Measurements from ENCODE around the gene RAD51D.
A peak's percentile ranks its signal among the peaks of the same experiment; 100 is the strongest.
"Not testable (repeated sequence)": the region's sequence is repeated elsewhere in the genome, so short reads cannot be mapped to it uniquely, and the experiment has no call there.

RAD51D gene
- total RNA-seq = 10.6 to 31.2 (median 20.1) reads per million in 4 donors

GRCh38 chr17:35119370-35120165, at the start of gene RAD51D:
Gene RAD51D, minus strand, starts transcription at chr17:35119860. Its CDS starts 247 bp downstream, at chr17:35119613.
- DNase-seq = peak; percentile 62 to 80 (median 69)

GRCh38 chr17:35167666-35168065, 48.0 kb upstream of the RAD51D start:
- no peak for DNase-seq

DNA sequence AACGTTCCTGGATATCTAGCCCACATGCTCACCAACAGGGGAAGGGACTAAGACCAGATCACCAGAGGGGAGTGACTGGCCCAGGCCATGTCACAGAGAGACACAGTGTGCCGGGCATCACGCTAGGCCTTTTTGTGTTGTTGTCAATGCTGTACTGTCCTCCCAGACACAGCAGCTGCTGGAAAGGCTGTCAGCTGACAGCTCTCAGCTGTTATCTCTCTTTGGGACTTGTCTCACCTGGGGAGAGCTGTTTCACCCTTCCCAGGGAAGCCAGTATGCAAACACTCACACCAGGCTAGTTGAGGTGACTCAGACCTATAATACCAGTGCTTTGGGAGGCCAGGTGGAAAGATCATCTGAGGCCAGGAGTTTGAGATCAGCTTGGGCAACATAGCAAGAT, 47.4 kb upstream of the RAD51D start:
- DNase-seq = no peak

DNA sequence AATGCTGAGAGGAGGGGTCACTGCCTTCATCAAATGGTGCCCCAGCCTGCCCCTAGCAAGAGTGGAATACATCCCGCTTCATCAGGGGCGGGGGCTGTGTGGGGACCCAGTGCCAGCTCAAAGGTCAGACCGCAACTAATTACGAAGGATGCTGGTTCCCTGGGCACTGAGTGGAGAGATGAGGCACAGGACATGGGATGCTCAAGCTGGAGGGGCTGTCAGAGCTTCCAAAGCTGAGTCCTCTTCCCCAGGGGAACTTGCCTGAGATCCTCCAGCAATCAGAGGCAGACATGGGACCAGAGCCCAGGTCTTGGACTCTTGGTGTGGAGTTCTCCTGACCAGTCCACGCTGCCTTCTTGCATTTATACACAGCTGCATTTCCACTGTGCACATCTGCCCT, 46.9 kb upstream of the RAD51D start:
- no peak for DNase-seq

DNA sequence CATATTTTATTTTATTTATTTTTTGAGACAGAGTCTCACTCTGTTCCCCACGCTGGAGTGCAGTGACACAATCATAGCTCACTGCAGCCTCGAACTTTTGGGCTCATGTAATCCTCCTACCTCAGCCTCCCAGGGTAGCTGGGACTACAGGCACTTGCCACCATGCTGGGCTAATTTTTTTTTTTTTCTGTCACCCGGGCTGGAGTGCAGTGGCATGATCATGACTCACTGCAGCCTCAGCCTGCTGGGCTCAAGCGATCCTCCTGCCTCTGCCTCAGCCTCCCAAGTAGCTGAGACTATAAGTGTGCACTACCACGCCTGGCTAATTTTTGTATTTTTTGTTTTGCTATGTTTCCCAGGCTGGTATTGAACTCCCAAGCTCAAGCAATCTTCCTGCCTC, 45.1 kb upstream of the RAD51D start:
- no peak for DNase-seq

- DNase-seq = no peak
Observed at GRCh38 chr17:35163886-35164285, 44.2 kb upstream of the RAD51D start.

GRCh38 chr17:35162755-35163154, 43.1 kb upstream of the RAD51D start:
- DNase-seq = no peak

DNA sequence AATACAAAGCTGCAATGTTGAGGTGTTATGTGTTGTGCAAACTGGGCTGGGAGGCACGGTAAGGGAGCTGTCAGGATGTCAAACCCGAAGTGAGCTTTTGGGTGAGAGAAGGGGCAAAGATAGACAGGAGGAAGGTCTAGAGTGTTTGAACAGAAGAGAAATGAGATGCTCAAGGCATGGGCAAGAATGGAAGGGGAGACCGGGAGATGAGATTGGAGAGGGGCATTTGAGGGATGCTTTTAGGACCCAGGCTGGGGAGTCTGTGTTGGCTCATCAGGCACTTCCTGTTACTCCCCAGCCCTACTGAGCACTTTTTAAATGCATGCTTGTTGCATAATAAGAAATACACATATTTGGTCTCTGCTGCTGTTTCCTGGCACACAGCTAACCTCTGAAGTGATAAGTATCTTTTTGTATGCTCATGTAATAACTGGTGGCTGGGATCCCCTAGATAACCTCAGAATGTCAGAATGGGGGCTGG, 41.7 kb upstream of the RAD51D start:
- peak in 2 of 5 donors; percentile 6 to 69 for DNase-seq

DNA sequence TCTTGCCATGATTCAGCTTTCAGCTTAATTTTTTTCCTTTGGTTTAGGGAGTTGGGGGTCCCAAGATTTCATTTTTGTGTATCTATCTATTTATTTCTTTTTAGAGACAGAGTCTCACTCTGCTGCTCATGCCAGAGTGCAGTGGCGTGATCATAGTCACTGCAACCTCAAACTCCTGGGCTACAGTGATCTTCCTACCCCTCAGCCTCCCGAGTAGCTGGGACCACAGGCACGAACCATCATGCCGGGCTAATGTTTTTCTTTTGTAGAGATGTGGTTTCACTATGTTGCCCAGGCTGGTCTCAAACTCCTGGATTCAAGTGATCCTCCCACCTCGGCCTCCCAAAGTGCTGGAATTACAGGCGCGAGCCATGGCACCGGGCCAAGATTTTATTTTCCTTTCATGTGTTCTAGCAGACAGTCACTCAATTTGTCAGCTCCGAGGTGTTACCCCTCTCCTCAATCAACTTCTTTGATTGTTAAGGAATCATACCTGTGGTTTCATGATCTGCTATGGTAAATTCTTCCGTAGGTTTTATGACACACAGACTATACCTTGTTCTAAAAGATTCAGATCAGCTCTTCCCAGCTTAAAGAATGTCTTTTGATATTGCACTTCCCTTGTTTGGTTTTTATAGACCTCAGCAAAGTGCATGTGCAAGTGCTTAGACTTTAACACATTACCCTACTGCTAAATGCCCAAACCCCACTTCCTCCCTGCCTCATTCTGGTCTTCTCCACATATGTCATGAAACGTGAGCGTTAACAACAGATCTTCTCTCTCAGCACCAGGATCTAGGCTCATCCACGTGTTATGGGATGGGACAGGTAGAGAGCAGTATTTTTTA, 40.9 kb upstream of the RAD51D start:
- peak in 3 of 5 donors; percentile 12 to 45 (median 27) for DNase-seq

DNA sequence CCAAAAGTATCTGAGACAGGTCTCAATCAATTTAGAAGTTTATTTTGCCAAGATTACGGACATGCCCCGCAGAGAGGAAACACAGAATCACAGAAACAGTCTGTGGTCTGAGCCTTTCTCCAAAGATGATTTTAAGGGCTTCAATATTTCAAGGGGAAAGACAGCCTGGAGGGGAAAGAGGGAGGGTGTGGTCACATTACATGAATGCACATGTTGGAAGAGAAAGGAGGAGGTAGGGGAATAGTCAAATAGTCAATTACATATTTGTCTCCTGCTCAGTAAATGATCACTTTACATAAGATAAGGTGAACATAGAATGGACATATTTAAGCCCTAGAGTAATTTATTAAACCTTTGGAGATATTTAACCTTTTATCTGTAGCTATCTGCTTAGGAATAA, 40.3 kb upstream of the RAD51D start:
- no peak for DNase-seq

- no peak for DNase-seq
Observed at GRCh38 chr17:35155246-35155645, 35.6 kb upstream of the RAD51D start.

DNA sequence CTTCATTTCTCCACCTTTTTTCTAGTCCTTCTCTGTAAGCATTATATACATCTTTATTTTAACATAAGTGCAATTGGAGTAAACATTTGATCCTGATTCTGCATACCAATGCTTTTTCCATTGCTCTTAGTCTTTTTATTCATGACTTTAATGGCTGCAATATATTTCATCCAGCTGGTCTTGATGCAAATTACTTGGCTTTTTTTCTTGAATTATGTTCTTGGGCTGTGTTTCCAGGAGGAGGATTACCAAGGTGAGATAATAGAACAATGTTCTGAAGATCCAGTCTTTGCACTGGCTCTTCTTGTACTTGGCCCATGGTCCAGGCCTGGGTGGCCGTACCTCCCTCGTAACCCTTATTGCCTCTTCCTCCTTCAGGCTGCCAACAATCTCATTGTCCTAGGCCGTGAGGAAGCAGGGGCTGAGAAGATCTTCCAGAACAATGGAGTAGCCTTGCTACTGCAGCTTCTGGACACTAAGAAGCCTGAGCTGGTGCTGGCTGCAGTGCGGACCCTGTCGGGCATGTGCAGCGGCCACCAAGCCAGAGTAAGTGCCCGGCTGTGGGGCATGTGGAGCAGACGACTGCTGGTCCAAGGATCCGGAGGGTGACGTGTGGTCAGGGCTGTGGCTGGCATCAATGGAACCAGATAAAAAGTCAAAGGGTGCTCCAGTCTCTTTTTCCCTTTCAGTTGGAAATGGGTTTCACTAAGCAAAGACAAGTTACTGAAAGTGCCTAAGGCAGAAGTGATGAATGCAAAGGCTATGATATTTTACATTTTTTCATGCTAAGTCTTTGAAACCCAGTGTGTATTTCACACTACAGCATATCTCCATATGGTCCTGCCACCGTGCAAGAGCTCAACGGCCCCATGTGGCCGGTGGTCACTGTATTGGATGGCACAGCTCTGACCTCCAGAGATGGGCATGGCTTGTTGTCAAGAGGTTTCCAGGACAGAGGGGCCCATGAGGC, 34.8 kb upstream of the RAD51D start:
- no peak for DNase-seq

- DNase-seq = no peak
Observed at GRCh38 chr17:35152421-35153140, 32.9 kb upstream of the RAD51D start.

GRCh38 chr17:35151080-35151479, 31.4 kb upstream of the RAD51D start:
- not testable (repeated sequence) for DNase-seq

DNA sequence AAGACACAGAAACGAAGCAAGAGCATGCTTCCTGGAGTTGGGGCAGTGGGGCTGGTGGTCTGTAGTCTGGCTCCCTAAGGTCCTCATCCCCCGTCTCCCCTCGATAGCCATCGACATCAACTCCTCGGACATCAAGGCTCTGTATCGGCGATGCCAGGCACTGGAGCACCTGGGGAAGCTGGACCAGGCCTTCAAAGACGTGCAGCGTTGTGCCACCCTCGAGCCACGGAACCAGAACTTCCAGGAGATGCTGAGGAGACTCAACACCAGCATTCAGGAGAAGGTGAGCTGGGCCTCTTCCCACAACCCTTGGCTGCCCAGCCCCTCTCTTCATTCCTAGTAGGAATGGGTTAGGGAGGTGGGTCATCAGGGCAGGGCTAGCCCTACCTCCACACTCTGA, 30.3 kb upstream of the RAD51D start:
- DNase-seq = no peak

DNA sequence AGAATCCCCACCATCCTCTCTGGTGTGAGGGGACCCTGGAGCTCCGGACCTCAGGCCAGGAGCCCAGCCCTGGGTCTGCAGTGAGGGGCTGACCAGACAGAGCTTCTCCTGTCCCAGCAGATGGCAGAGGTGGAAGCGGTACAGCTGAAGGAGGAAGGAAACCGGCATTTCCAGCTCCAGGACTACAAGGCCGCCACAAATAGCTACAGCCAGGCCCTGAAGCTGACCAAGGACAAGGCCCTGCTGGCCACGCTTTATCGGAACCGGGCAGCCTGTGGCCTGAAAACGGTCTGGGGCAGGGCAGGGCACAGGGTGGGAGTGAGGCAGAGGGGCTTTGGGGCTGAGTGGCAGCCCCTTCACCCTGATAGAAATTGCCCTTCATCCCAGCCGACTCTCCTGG, 28.5 kb upstream of the RAD51D start:
- DNase-seq = no peak

GRCh38 chr17:35147375-35147905, 27.8 kb upstream of the RAD51D start, which contains the start of gene UNC45B:
Gene UNC45B, plus strand, starts transcription at chr17:35147817. Its CDS starts 447 bp downstream, at chr17:35148264.
- DNase-seq = no peak

GRCh38 chr17:35146214-35146833, 26.7 kb upstream of the RAD51D start:
- no peak for DNase-seq

DNA sequence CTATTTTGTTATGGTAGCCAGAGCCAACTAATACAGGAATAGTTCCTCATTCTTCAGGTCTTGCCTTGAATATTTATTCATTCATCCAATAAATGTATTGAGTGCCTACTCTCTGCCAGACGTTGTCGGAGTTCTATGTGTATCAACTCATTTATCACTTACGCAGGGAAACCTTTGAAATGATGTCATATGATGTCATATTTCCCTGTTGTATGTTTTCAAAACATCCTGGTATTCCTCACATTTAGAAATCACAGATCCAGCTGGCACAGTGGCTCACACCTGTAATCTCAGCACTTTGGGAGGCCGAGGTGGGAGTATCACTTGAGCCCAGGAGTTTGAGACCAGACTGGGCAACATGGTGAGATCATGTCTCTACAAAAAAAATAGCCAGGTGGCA, 25.2 kb upstream of the RAD51D start:
- DNase-seq = no peak

GRCh38 chr17:35142467-35142796, 22.8 kb upstream of the RAD51D start:
- no peak for DNase-seq
